Measurements from ENCODE around the gene GDF10. TPM values are rescaled to one million over a fixed set of nuclear protein-coding genes. Genes with fewer than 3 reads are reported as not detected.

The GDF10 gene
- total RNA-seq, 4 donors from 2014 or later = 0.29 to 12.6 (median 0.57) TPM

- Histone ChIP-seq H3K9me3 (no peaks in the 10 kb centered on the region), H3K36me3 (no peaks in the 10 kb centered on the region), H3K27me3 (no peaks in the 10 kb centered on the region), H3K27ac (no peak overlapping the region), H3K4me3 (no peak overlapping the region), H3K4me1 (no peaks in the 10 kb centered on the region)
- no peak for DNase-seq
- intact Hi-C loops (cut with DNase I) = no loop called here
- 80 to 93% methylated on average over 1 to 24 of the region's 31 CpGs for WGBS, 2 donors
- no peak for TF ChIP-seq CTCF (IDR thresholded peaks at IDR 0.05)
- TF ChIP-seq POLR2A (IDR thresholded peaks at IDR 0.05) = no peak
Observed at GRCh38 chr10:47349941-47350371, 50.0 kb downstream of the GDF10 start.

GRCh38 chr10:47350671-47351640 lies 51.0 kb downstream of the GDF10 start:
- Histone ChIP-seq H3K27me3 (no peaks in the 10 kb centered on the region), H3K9me3 (no peaks in the 10 kb centered on the region), H3K27ac (no peak overlapping the region), H3K4me1 (no peaks in the 10 kb centered on the region), H3K4me3 (no peak overlapping the region), H3K36me3 (no peaks in the 10 kb centered on the region)
- no peak for TF ChIP-seq CTCF (IDR thresholded peaks at IDR 0.05)
- no peak for TF ChIP-seq POLR2A (IDR thresholded peaks at IDR 0.05)
- no peak for DNase-seq
- intact Hi-C loops (cut with DNase I) = no loop called here
- 90 to 92% methylated on average over 6 to 8 of the region's 39 CpGs for WGBS, 2 donors

GRCh38 chr10:47351899-47352815 lies 52.2 kb downstream of the GDF10 start:
- WGBS, 2 donors = 84 to 86% methylated on average over 6 to 8 of the region's 14 CpGs
- intact Hi-C loops (cut with DNase I) = no loop called here
- DNase-seq = no peak
- Histone ChIP-seq H3K36me3 (no peaks in the 10 kb centered on the region), H3K4me3 (no peak overlapping the region), H3K27ac (no peak overlapping the region), H3K27me3 (no peaks in the 10 kb centered on the region), H3K4me1 (no peaks in the 10 kb centered on the region), H3K9me3 (no peaks in the 10 kb centered on the region)
- TF ChIP-seq POLR2A (IDR thresholded peaks at IDR 0.05) = no peak
- no peak for TF ChIP-seq CTCF (IDR thresholded peaks at IDR 0.05)

- Histone ChIP-seq H3K4me1 (no peaks in the 10 kb centered on the region), H3K27ac (no peak overlapping the region), H3K36me3 (no peaks in the 10 kb centered on the region), H3K4me3 (no peak overlapping the region), H3K9me3 (no peaks in the 10 kb centered on the region), H3K27me3 (no peaks in the 10 kb centered on the region)
- TF ChIP-seq CTCF (IDR thresholded peaks at IDR 0.05) (no peak), POLR2A (IDR thresholded peaks at IDR 0.05) (no peak)
- intact Hi-C loops (cut with DNase I) = no loop called here
- WGBS, 2 donors = 89% methylated on average over 3 of the region's 6 CpGs; no CpG with 5 or more reads in 1 of the 2 donors
- no peak for DNase-seq
Observed at GRCh38 chr10:47353351-47353750, 53.4 kb downstream of the GDF10 start.

All from esophagus squamous epithelium (tissue), 5 donors.